GM19328 (cell line): ENCODE results near the gene STK33.

Experiments
- ATAC-seq: cut with Tn5 transposase; IDR thresholded peaks from one replicate; pipeline ENCODE4 v1.9.1; 2021; ENCODE audit warnings: mild to moderate bottlenecking, moderate library complexity; ENCODE audit not compliant: unreplicated experiment

Gene STK33

DNA sequence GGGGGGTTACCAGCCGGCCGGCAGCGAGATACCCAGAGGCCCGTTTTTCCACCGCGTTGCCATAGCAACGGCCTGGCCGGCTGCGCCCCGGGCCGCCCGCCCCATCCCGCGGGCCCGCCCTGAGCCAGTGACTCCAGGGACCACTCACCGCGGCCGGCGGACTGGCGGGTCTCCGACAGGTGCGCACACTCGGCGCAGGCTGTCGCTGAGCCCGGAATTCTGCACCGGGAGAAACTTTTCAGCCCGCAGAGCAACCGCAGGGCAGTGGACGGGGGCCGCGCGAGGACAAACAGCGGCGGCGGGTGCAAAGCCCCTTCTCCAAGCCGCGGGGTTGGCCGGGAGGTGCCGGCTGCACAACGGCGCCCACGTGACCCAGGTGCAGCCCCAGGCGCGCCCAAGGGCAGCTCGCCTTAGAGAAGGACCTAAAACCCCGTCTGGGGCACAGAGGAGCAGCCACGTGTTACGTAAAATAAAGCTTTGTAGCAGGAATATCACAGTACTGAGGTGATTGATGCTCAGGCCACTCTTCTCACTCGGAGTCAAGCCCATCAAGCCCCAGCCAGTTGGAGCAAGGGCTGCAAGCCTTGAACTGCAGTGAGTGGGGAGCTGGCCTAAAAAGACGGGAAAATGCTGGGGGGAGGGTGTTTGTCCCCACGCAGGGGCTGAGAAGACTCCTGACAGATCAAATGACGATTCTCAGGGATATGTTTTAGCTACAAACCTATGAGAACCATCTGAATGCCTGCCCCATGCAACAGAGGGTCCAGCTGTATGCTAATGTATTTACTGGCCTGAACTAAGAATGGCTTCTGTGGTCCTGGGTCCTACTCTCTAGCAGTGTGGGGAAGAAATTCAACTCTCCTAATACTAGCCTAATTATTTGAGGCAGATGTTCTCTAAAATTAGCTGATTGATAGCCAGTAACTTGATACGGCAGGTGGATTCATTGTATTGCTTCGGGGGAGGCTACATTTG is at the start of gene STK33:
STK33 (minus strand) TSS at position 294 of the 975 bp plus-strand sequence. CDS start 119,323 bp downstream, outside the sequence.
- peak; percentile 91 for ATAC-seq

DNA sequence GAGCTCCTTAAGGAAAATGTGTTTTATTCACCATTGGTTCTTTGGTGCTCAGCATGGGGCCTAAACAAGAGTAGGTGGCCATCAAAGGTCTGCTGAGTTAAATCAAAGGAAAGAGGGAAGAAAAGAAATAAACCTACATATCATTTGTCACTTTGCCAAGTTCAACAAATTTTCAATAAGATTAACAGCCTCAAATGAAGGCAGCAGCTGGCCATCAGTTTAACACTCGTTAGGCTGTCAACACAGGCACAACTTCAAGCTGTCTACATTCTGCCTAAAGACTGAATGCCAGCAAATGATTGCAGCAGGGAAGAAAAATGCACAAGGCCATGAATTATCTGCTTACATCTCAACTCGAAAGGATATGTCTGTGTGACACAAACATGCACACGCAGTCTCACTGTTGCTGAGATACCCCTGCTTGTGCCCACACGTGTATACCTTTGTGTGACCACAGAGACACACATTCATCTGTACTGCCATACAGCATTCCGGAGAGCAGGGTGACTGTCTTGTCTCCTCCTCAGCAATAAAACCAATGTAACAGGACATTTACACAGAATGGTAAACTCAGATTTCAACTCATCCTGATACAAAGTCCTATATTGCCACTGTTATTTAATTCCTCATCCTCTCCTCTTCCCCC is 48.3 kb upstream of the STK33 start:
- ATAC-seq, result no peak

DNA sequence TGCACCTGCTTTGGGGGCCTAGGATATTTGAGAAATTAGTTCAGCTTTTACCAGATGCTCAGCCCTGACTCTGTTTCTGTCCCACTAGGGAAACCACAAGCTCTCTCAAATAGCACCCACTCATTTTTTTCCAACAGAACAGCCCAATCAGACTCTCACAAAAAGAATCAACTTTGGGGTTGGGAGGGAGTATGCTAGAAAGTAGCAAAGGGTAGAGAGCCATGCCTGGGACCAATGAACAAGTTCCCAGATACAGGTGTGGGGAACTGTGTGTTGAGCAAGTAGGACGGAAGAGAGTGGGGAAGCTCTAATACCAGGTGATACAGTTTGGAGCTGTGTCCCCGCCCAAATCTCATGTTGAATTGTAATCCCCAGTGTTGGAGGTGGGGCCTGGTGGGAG is 47.3 kb upstream of the STK33 start:
- ATAC-seq, result no peak

DNA sequence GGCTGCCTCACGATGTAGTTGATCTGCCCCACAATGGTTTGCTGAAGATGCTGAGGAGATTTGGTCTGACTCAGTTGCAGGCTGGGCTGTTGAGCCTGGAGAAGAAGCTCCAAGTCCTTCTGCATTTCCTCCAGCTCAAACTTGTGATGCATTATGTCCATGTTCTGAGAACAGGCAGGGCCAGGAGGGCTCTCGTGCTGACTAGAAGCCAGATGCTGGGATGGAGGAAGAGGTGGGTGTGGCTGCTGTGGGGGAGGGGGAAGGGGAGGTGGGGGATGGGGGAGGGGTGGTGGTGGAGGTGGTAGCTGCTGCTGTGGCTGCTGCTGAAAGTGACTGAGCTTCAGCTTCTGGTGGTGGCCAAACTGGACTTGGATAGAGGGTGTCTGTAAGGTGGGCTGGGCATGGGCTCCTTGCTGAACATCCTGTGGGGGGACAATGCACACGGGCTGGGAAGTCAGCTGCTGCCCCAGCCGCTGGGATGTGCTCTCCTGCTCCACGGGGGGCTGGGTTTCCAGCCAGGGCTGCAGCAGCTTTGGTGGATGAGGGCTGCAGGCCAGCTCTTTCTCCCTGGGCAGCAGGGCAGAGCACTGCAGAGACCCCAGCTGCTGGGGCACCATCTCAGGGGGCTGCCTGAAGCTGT is 46.4 kb upstream of the STK33 start:
- ATAC-seq, result no peak

DNA sequence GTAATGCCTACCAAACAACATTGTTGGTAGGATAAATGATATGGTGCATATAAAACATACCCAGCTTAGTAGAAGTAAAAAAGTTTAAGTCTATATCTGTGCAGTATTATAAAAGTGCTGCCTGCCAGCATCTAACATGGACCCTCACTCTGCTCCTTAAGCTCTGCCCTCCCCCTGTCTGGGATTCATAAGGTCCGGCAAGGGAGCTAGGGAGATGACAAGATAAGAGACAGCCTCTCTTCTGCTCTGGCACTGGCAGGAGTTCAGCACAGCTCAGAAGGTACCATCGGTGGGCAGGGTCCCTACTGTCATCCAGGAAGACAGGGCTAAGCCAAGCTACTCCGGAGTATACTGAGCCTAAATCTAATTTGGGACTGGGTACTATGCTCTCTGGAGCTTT is 45.6 kb upstream of the STK33 start:
- no peak for ATAC-seq

DNA sequence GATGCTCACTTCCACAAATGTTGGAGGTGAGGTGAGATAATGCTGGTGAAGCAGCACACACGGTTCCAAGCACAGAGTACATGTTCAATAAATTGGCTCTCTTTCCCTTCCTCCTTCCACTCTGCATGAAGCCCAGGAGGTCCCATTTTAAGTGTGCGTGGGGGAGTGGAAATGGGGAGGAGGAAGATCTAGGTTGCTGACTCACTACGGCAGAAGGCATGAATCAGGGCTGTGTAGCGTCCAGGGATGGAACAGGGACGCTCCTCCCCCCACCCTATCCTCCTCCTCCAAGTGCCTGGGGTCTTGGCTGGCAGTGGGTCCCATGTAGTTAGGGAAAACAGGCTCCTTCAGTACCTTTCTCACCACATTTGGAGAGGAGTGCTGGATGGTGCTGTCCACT is 44.3 kb upstream of the STK33 start:
- ATAC-seq, result no peak

DNA sequence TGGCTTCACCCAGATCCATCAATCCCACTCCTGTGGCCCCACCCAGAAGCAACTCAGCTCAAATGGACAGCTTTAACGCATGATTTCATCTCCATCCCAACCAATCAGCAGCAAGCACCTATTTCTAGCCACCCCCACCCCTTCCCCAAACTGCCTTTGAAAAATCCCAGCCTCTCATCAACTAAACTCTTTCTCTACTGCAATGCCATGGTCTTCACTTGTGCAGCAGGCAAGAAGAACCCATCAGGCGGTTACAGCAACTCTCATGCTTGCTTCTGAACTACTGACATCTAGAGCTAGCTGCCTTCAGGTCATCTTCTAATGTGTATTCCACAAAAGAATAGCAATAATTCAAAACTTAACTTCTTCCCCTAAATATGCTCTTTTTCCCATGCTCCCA is 42.1 kb upstream of the STK33 start:
- no peak for ATAC-seq

DNA sequence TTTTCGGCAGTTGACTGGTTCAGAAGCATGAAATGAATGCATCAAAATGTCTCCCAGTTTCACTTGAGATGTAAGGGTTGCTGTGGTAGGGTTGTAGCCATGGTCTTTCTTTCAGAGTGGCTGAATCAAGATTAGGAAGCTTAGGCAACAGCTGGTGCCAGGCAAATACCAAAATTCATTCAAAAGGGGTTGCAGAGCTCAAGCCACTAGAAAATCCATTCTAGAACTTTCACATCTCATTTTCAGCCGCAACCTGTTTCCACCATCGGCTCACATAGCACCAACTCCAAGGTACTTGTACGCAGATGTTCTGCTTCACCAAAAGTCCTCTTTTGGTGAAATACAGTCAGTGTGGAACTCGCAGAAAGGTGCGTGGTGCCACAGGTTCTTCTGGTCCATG is 40.5 kb upstream of the STK33 start:
- ATAC-seq, result no peak

DNA sequence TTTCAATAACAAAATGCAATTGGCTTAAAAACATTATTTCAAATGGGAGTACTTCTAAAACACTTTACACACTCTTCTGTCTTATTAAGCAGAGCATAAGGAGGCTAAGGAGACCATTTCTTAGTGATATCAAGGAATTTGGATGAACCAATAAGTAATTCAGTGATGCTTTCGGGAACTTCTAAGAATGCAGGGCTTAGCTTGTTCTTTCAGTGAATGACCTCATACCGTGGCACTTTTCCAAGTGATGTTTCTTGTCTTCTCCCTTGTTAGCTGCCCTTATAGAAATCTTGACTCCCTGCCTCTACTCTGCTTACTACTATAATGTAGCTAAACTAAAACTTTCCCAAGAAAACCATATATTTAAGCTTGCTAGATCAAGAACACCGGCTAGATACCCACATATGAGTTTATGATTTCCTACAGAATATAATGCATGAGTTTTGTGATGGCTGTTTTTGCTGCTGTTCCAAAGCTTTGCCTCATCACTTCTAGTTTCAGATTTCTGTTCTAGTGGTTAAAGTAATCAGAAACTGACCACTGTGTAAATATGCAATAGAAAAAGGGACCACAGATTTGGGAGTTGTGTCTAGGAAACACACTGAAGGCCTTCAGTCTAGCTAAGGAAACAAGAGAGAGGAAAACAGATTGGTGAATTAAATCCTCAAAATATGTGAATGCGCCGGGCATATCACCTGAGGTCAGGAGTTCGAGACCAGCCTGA is 37.5 kb upstream of the STK33 start:
- ATAC-seq, result no peak

DNA sequence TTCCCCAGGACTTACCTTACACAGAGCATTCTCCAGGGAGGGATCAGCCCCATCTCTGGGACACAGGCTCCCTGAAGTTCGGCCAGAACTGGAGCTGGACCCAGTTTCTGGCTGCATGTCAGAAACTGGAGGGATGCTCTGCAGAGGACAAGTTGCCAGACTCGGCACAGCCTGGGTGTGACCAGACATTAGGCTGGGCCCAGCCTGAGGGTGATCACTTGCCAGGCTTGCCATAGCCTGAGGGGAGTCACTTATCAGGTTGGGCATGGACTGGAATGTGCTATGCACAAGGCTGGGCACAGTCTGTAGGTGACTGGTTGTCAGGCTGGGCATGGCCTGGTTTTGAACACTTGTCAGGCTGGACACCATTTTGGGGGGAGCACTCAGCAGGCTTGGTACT is 30.7 kb upstream of the STK33 start:
- ATAC-seq, result no peak

DNA sequence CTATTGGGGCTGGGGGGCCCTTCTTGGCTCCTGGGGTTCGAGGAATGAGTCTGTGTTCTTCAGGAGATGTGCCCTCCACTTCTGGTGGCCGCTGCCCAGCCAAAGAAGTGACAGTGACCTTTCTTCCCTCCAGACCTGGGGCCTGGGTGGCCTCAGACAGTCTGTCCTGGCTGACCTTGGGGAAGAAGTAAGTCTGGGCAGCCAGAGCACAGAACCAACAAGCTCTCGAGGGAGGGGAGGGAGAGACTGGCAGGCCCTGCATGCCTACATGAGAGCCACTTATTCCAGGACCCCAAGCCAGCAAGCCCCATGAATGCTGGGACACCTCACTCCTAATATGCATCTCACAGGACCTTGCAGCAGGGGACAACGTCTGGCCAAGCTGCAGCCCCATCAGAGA is 27.1 kb upstream of the STK33 start:
- ATAC-seq, result no peak

DNA sequence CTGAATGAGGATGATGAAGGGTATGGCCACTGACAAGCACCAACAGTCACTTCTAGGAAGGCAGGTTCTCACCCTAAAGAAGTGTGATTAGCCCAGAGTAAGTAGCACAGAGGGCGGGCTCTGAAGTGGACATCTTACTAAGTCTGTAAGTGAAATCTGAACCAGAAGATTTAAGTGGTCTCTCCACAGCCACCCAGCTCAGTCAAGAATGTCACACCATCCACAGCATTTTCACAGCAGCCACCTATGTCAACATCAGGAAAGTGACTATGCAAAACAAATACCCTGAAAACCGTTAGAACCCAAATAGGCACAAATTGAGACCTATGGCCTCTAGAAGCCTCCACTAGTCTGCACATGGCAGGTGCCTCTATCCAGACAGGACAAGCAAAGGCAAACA is 23.0 kb upstream of the STK33 start:
- ATAC-seq, result no peak

DNA sequence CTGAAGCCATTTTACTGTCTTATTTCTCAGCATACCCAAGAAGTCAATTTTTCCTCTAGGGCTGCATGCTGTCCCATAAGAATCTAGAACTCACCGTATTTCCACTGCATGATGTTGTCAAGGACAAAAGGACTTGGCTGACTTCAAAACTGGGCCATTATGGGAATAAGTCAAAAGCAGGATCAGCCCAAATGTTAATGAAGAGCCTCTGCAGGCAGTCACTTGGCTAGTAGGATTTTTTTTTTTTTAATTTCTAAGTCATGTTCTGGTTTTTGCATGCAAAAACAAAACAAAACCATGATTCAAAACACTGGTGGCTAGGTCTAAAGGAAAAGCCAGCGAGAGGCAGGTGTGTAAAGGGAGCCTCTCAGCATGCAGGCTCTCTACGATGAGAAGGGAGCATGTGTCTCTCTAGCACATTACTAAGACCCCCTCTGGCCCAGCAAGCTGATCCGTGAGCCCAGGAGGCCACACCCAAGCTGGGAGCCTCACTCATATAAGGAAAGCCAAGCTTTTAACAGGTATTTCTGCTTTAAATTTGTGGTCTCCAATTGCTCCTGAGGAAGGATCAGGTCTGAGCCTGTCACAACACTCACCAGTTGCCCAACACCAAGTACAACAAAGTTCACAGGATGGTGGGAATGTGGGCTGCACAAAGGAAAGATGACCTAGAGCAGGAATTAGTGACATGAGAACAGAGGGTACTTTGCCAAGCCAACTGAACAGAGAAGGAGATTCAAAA is 21.4 kb upstream of the STK33 start:
- no peak for ATAC-seq

DNA sequence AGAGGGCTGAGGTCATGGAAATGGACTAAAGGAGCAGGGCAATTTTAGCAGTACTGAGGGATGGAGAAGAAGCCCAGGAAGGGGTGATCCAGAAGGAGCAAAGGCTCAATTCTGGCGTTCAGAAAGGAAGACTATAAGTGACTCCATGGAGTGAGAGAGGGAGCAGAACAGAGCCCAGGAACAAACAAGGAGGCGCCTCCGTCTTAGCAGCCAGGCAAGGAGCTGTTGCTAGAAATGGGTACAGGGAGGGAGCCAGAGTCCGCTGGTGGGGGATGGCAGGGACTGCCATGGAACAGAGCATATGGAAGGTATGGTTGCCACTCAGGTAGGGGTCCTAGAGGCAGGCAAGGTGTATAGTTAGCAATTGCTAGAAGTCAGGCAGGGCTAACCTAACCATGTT is 20.5 kb upstream of the STK33 start:
- no peak for ATAC-seq

DNA sequence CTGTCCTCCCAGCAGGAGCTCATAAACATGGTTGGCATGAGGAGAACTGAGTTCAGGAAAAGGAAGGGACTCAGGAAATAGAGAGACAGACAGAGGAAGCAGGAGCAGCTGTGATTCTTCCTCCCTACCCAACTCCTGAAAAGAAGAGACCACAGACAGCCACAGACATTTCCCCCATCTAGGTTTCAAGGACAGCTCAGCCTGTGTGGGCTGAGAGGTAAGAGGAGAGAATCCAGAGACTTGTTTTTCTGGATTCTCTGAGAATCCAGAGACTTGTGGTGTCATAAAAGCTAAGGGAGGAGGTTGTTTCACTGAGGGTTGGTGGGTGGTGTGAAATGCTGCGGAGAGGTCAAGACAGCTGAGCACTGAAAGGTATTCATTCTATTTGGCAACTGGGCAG is 19.0 kb upstream of the STK33 start:
- no peak for ATAC-seq

DNA sequence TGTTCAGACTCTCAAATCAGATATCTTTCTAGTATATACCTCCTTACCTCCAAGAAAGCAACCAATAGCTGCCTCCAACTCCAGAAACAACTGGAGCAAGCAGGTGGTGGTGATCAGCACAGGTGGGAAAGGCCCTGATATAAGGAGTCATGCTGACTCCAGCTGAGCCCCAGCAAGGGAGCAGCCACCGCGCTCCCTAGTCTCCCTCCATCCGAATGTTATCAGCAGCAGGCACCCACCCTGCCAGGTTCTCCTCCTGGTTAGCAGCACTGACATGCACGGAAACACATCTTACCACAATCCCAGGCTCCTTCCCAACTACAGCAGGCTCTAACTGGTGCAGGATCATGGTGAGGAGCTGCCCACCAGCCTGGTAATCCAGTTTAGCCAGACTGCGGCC is 18.5 kb upstream of the STK33 start:
- no peak for ATAC-seq

DNA sequence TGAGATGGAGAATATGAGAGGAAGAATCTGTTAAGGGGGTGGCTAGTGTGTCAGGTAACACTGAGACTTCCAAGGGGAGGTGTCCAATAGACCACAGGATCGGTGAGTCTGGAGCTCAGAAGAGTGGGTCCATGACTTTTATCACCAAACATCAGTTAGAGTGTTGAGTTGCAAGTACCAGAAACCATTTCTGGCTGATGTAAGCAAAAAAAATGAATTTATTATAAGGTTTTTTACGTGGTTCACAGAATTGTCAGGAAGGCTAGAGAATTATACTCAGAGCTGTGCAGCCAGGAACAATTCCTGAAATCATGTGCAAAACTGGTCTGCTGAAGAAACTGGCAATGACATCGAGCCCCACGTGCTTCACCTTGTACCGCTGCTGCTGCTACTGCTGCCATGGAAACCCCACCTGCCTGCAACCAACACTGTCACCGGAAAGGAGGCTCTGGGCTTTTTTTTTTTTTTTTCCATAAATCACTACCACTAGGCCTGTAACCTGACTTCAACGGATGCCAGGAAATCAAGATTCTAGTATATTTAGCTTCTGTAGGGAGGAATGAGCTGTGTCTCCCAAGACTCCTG is 16.6 kb upstream of the STK33 start:
- no peak for ATAC-seq

DNA sequence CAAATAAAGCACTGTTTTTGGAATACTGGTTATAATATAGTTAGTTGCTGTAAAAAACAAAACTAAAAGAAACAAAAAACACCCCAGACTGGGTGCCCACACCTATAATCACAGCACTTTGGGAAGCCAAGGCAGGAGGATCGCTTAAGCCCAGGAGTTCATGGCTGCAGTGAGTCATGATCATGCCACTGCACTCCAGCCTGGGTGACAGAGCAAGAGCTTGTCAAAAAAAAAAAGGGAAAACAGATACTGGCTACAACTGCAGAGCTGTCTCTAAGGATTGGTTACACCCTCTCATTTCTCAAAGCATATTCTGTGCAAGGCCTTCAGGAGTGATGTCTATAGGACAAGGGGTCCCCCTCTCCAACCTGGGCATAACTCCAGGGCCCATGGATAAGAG is 14.6 kb upstream of the STK33 start:
- no peak for ATAC-seq

DNA sequence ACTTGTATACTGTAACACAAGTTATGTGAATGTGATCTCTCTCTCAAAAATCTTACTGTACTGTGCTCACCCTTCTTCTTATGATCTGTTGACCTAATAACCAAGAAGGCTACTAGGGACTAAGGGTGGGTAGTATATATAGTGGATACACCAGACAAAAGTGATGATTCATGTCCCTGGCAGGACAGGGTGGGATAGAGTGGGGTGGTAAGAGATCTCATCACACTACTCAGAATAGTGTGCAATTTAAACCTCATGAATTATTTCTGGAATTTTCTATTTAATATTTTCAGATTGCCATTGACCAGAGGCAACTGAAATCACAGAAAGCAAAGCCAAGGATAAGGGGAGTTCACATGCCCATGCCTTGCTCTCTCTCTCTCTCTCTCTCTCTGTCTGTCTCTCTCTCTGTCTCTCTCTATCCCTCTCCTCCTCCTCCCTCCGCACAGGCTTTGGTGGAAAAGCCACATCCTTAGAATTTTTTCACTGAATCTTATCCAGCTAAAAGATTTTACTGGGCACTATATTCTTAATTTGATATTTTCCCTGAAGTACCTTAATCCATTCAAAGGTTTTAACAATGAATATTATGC is 12.0 kb upstream of the STK33 start:
- no peak for ATAC-seq
